Measurements from ENCODE around the gene IL10RA. TPM values are rescaled to one million over a fixed set of nuclear protein-coding genes. Genes with fewer than 3 reads are reported as not detected.

IL10RA gene
- total RNA-seq, 1 donor from 2014 or later, result not detected

GRCh38 chr11:117996058-117996457, 9.9 kb downstream of the IL10RA start:
- Histone ChIP-seq H3K27me3 (ENCODE audit: control insufficient read depth, insufficient read depth, low read length) (peaks cover 2% of the 10 kb centered on the region), H3K36me3 (ENCODE audit: control insufficient read depth, insufficient read depth, low read length) (no peaks in the 10 kb centered on the region), H3K4me3 (ENCODE audit: low read depth, low read length) (no peak overlapping the region)
- TF ChIP-seq CTCF (IDR thresholded peaks at IDR 0.05; ENCODE audit: insufficient read depth, low read length, severe bottlenecking), result no peak
- FAIRE-seq (no peak), DNase-seq (ENCODE audit: low read depth) (no peak)

- no peak for DNase-seq (ENCODE audit: low read depth)
- Histone ChIP-seq H3K27me3 (ENCODE audit: control insufficient read depth, insufficient read depth, low read length) (peaks cover 2% of the 10 kb centered on the region), H3K4me3 (ENCODE audit: low read depth, low read length) (no peak overlapping the region), H3K36me3 (ENCODE audit: control insufficient read depth, insufficient read depth, low read length) (no peaks in the 10 kb centered on the region)
- no peak for FAIRE-seq
- no peak for TF ChIP-seq CTCF (IDR thresholded peaks at IDR 0.05; ENCODE audit: insufficient read depth, low read length, severe bottlenecking)
Observed at GRCh38 chr11:117997406-117997805, 11.2 kb downstream of the IL10RA start.

- no peak for DNase-seq (ENCODE audit: low read depth)
- H3K36me3 ChIP-seq (ENCODE audit: control insufficient read depth, insufficient read depth, low read length), result no peaks in the 10 kb centered on the region
- H3K27me3 ChIP-seq (ENCODE audit: control insufficient read depth, insufficient read depth, low read length), result peaks cover 2% of the 10 kb centered on the region
- TF ChIP-seq CTCF (IDR thresholded peaks at IDR 0.05; ENCODE audit: insufficient read depth, low read length, severe bottlenecking), result no peak
- FAIRE-seq, result no peak
- no peak overlapping the region for H3K4me3 ChIP-seq (ENCODE audit: low read depth, low read length)
Observed at GRCh38 chr11:117997823-117998579, 11.8 kb downstream of the IL10RA start.

- Histone ChIP-seq H3K4me3 (ENCODE audit: low read depth, low read length) (no peak overlapping the region), H3K27me3 (ENCODE audit: control insufficient read depth, insufficient read depth, low read length) (peaks cover 2% of the 10 kb centered on the region), H3K36me3 (ENCODE audit: control insufficient read depth, insufficient read depth, low read length) (no peaks in the 10 kb centered on the region)
- FAIRE-seq, result no peak
- no peak for TF ChIP-seq CTCF (IDR thresholded peaks at IDR 0.05; ENCODE audit: insufficient read depth, low read length, severe bottlenecking)
- DNase-seq (ENCODE audit: low read depth), result no peak
Observed at GRCh38 chr11:117998664-117999353, 12.6 kb downstream of the IL10RA start.

GRCh38 chr11:117999354-117999993, 13.3 kb downstream of the IL10RA start:
- Histone ChIP-seq H3K4me3 (ENCODE audit: low read depth, low read length) (no peak overlapping the region), H3K36me3 (ENCODE audit: control insufficient read depth, insufficient read depth, low read length) (no peaks in the 10 kb centered on the region), H3K27me3 (ENCODE audit: control insufficient read depth, insufficient read depth, low read length) (peaks cover 2% of the 10 kb centered on the region)
- no peak for TF ChIP-seq CTCF (IDR thresholded peaks at IDR 0.05; ENCODE audit: insufficient read depth, low read length, severe bottlenecking)
- DNase-seq (ENCODE audit: low read depth) (no peak), FAIRE-seq (no peak)

All from bronchial epithelial cell (primary cell).